ENCODE measurements around the gene TCTN1. TPM values are rescaled to one million over a fixed set of nuclear protein-coding genes. Genes with fewer than 3 reads are reported as not detected.

TCTN1 gene
- total and polyA plus RNA-seq, 2 of the 13 experiments (the other 11 are each of a cell fraction or from before 2014, with no cell fraction given): 13.6 to 16.0 TPM

GRCh38 chr12:110613771-110614684 is at the start of gene TCTN1 (continued):
- TF ChIP-seq TFDP2 (CRISPR knock-in tag; IDR thresholded peaks at IDR 0.05) (peak; percentile 87), ZNF749 (CRISPR knock-in tag; IDR thresholded peaks at IDR 0.05; ENCODE audit: borderline replicate concordance) (peak; percentile 78; the same call in 1 of the 2 replicates), TBL1XR1 (IDR thresholded peaks at IDR 0.05; ENCODE audit: borderline replicate concordance, low read length, partially characterized antibody) (no peak), HNF1A (IDR thresholded peaks at IDR 0.05; ENCODE audit: low read depth) (no peak), HNF1A (CRISPR knock-in tag; IDR thresholded peaks at IDR 0.05; ENCODE audit: borderline replicate concordance) (peak; percentile 62; the same call in 1 of the 2 replicates), BCL6 (CRISPR knock-in tag; IDR thresholded peaks at IDR 0.05) (0 out of 2 replicates have a peak, but pooled peaks have one; percentile 33), HNRNPLL (IDR thresholded peaks at IDR 0.05; ENCODE audit: low read depth, low read length, poor library complexity, severe bottlenecking) (peak; percentile 57), ZNF564 (CRISPR knock-in tag; IDR thresholded peaks at IDR 0.05) (no peak), IRF2 (CRISPR knock-in tag; IDR thresholded peaks at IDR 0.05) (0 out of 2 replicates have a peak, but pooled peaks have one; percentile 34), FOSL1 (CRISPR knock-in tag; IDR thresholded peaks at IDR 0.05; ENCODE audit: borderline replicate concordance) (no peak), RBM22 (optimal IDR thresholded peaks at IDR 0.05; ENCODE audit: low read length) (no peak), RBFOX2 (IDR thresholded peaks at IDR 0.05; ENCODE audit: low read depth, low read length) (peak; percentile 84), TAF15 (IDR thresholded peaks at IDR 0.05; ENCODE audit: low read depth, low read length, poor library complexity, severe bottlenecking) (no peak), ZNF660 (CRISPR knock-in tag; IDR thresholded peaks at IDR 0.05; ENCODE audit: borderline replicate concordance, low read depth) (no peak), BATF2 (CRISPR knock-in tag; IDR thresholded peaks at IDR 0.05) (no peak), NFRKB (IDR thresholded peaks at IDR 0.05) (no peak), ZNF24 (IDR thresholded peaks at IDR 0.05) (no peak), KLF13 (CRISPR knock-in tag; IDR thresholded peaks at IDR 0.05) (no peak), ZNF317 (CRISPR knock-in tag; IDR thresholded peaks at IDR 0.05) (peak; percentile 44; the same call in 1 of the 2 replicates)
